Brain microvascular endothelial cell (primary cell): ENCODE measurements around the gene VAMP7.
"Not testable (repeated sequence)": the region's sequence is repeated elsewhere in the genome, so short reads cannot be mapped to it uniquely, and the experiment has no call there.

Experiments
- DNase-seq: peaks from one replicate; pipeline ENCODE4 v3.0.0-alpha.2; 2020
- H3K27ac ChIP-seq: fragments of 250-450 bp; sonication (Bioruptor Pico); 2 replicates; pipeline ENCODE4 v1.5.1; 2020; ENCODE audit warnings: mild to moderate bottlenecking, moderate library complexity
- H3K27me3 ChIP-seq: fragments of 250-450 bp; sonication (Bioruptor Pico); replicated peaks from 2 replicates; pipeline ENCODE4 v1.5.1; 2020; ENCODE audit warnings: mild to moderate bottlenecking
- H3K36me3 ChIP-seq: fragments of 250-450 bp; sonication (Bioruptor Pico); replicated peaks from 2 replicates; pipeline ENCODE4 v1.5.1; 2020; ENCODE audit warnings: mild to moderate bottlenecking
- H3K4me3 ChIP-seq: 2 replicates; pipeline ENCODE4 v1.5.1; 2011; ENCODE audit warnings: low read depth, mild to moderate bottlenecking, control low read depth, low read length, moderate library complexity
- CTCF ChIP-seq: IDR thresholded peaks from 2 replicates; pipeline ENCODE4 v1.5.1; 2011; ENCODE audit warnings: low read depth, mild to moderate bottlenecking, moderate library complexity, low read length, control low read depth, inconsistent platforms; ENCODE audit errors: missing control alignments
- in situ Hi-C: cut with HindIII; loops from 2 replicates; pipeline ENCODE4 v1.10.0; 2017; ENCODE audit warnings: low sequenced_read_pairs, low pct_ligation_motif_present

VAMP7 gene

GRCh38 chrX:155891446-155892210, 10.5 kb downstream of the VAMP7 start:
- no peak for DNase-seq
- Histone ChIP-seq H3K36me3 (peaks cover 3% of the 10 kb centered on the region), H3K27me3 (no peaks in the 10 kb centered on the region), H3K27ac (no peak overlapping the region), H3K4me3 (no peak overlapping the region)
- in situ Hi-C loops: no loop called here
- TF ChIP-seq CTCF: no peak

GRCh38 chrX:155893521-155893920, 12.4 kb downstream of the VAMP7 start:
- no peak for TF ChIP-seq CTCF
- no peak overlapping the region for H3K4me3 ChIP-seq
- peaks cover 3% of the 10 kb centered on the region for H3K36me3 ChIP-seq
- DNase-seq: no peak
- no peak overlapping the region for H3K27ac ChIP-seq
- H3K27me3 ChIP-seq: no peaks in the 10 kb centered on the region
- in situ Hi-C loops: no loop called here

DNA sequence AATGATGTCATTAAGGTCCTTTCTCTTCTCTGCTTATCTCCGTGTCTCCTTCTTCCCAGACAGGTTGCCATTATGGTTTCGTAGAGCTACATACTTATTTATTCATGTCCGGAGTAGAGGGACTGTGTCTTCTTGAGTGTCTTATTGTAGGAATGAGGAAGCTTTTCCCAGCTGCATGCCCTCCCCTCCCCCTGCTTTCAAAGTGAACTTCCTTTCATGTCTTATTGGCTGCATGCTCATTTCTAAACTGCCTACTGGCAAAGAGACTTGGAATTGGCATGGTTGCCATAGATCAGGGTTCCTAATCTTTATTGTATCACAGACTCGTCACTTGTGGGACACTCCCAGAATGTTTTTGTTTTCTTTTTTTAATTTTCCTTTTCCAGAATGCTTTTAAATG, 15.4 kb downstream of the VAMP7 start:
- H3K27me3 ChIP-seq: no peaks in the 10 kb centered on the region
- no peak for DNase-seq
- H3K27ac ChIP-seq: no peak overlapping the region
- no peak for TF ChIP-seq CTCF
- peaks cover 3% of the 10 kb centered on the region for H3K36me3 ChIP-seq
- in situ Hi-C loops: no loop called here
- no peak overlapping the region for H3K4me3 ChIP-seq

DNA sequence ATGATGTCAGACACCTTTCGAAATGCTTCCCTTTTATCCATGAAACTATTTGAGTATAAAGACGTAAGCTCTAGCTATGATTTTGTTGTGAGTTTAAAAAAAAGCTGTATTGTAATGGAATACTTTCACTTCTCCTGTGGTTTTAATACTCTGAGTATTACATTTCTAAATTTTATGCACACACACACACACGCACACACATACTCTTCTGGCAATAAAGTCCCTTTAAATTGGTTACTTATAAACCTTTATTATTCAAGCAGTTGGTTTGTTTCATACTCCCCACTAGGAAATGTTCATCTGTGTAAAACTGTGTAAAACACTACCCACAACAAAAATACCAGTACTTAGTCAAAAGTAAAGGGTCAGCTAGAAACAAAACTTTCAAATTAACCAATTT, 18.2 kb downstream of the VAMP7 start:
- H3K4me3 ChIP-seq: no peak overlapping the region
- H3K27me3 ChIP-seq: no peaks in the 10 kb centered on the region
- H3K27ac ChIP-seq: no peak overlapping the region
- in situ Hi-C loops: no loop called here
- TF ChIP-seq CTCF: no peak
- no peaks in the 10 kb centered on the region for H3K36me3 ChIP-seq
- no peak for DNase-seq

DNA sequence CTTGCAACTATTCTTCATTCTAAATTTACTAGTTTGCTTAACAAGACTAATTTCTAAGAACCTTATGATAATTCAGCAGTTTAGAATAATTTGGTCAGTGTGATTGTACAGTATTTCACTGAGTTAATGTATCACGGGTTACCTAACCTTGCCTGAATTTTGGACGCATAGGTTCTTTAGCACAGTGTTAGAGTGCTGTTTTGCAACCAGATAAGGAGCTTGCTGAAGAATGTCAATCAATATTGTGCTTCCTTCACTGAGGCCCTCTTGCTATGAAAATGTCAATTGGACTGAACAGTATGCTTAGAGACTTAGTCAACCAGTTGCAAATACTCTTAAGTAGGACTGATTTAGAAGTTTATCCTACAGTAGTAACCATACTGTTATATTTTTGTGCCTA, 19.6 kb downstream of the VAMP7 start:
- no peaks in the 10 kb centered on the region for H3K27me3 ChIP-seq
- in situ Hi-C loops: no loop called here
- H3K4me3 ChIP-seq: no peak overlapping the region
- H3K27ac ChIP-seq: no peak overlapping the region
- DNase-seq: no peak
- TF ChIP-seq CTCF: no peak
- H3K36me3 ChIP-seq: no peaks in the 10 kb centered on the region

- DNase-seq, in situ Hi-C loops, H3K4me3 ChIP-seq, H3K27ac ChIP-seq, H3K27me3 ChIP-seq, H3K36me3 ChIP-seq: not testable (repeated sequence)
These were observed 26.5 kb downstream of the VAMP7 start for GRCh38 chrX:155907661-155908060.
